Measurements from ENCODE around the gene FAM32A. TPM values are rescaled to one million over a fixed set of nuclear protein-coding genes. Genes with fewer than 3 reads are reported as not detected.

The FAM32A gene
- total and polyA plus RNA-seq, 10 of the 15 experiments (the other 5 are each of a cell fraction or from before 2014, with no cell fraction given), result 33.3 to 116 (median 71.9) TPM

- TF ChIP-seq ZBTB33 (IDR thresholded peaks at IDR 0.05) (peak; percentile 88; the same call in 1 of the 2 replicates), RCOR1 (conservative IDR thresholded peaks at IDR 0.05; ENCODE audit: low read depth, low read length) (no peak), ZBTB40 (IDR thresholded peaks at IDR 0.05; ENCODE audit: borderline replicate concordance) (peak; percentile 98), TCF7 (IDR thresholded peaks at IDR 0.05; ENCODE audit: borderline replicate concordance) (no peak)
Measured at GRCh38 chr19:16185123-16185767, at the start of gene FAM32A (continued).
